H1 (cell line): ENCODE data around the gene PPP1R1B. TPM values are rescaled to one million over a fixed set of nuclear protein-coding genes. Genes with fewer than 3 reads are reported as not detected.

Experiments used
- CTBP2 ChIP-seq: IDR thresholded peaks from 2 replicates; pipeline ENCODE4 v1.7.0; 2011; ENCODE audit warnings: borderline replicate concordance, mild to moderate bottlenecking, moderate library complexity, mixed read lengths, low read length; ENCODE audit not compliant: insufficient read depth, insufficient read length
- EP300 ChIP-seq, 2 experiments: IDR thresholded peaks; 1 replicate in 1 of 2; 2 replicates in 1 of 2; pipeline ENCODE4 v1.6.1; 2011 to 2012; ENCODE audit warnings: low read depth in 2 of 2, low read length in 2 of 2, mild to moderate bottlenecking in 2 of 2, borderline replicate concordance in 1 of 2, inconsistent platforms in 1 of 2, moderate library complexity in 1 of 2
- GABPA ChIP-seq: IDR thresholded peaks from 2 replicates; pipeline ENCODE4 v1.6.1; 2011; ENCODE audit warnings: mild to moderate bottlenecking, low read length, moderate library complexity, borderline replicate concordance; ENCODE audit not compliant: insufficient read depth
- SAP30 ChIP-seq: fragments of 300-600 bp; sonication (generic); IDR thresholded peaks from 2 replicates; pipeline ENCODE4 v1.7.1; 2012; ENCODE audit warnings: low read length, moderate library complexity, mild to moderate bottlenecking, inconsistent platforms; ENCODE audit not compliant: insufficient read depth, insufficient replicate concordance
- SIN3A ChIP-seq, 2 experiments: IDR thresholded peaks in 1 of 2; conservative IDR thresholded peaks in 1 of 2; 2 replicates each; pipeline ENCODE4 v1.6.1; 2011 to 2012; ENCODE audit warnings: low read length in 2 of 2, improper control_type of control experiment in 1 of 2, low read depth in 1 of 2, mild to moderate bottlenecking in 1 of 2
- TEAD4 ChIP-seq: IDR thresholded peaks from 2 replicates; pipeline ENCODE4 v1.6.1; 2012; ENCODE audit warnings: low read depth, low read length, inconsistent platforms, mixed read lengths
- polyA plus RNA-seq, 7 experiments: library from polyadenylated mRNA; depleted of rRNA in 3 of 7; stranded (reverse) in 5 of 7; unstranded in 2 of 7; fragments of >200 nt in 5 of 7; fragments of 200-250 nt in 2 of 7; gene quantifications; 1 replicate in 5 of 7; 2 replicates in 1 of 7; 4 replicates in 1 of 7; pipeline versions ENCODE4 v1.2.1 to v1.2.3, GENCODE V29; 2011 to 2013; ENCODE audit warnings: missing spikeins in 2 of 7, mixed read lengths in 2 of 7
- total RNA-seq: library from RNA; stranded (reverse); fragmentation: NEBNext Ultra II Directional; extraction: Animal tissue kit (Norgen Biotek cat#: 25700); gene quantifications from 2 replicates; pipeline ENCODE4 v1.2.1, GENCODE V29; 2021

The PPP1R1B gene
- total and polyA plus RNA-seq, 2 of the 8 experiments (the other 6 are each of a cell fraction or from before 2014, with no cell fraction given) = 10.7 to 22.3 TPM

DNA sequence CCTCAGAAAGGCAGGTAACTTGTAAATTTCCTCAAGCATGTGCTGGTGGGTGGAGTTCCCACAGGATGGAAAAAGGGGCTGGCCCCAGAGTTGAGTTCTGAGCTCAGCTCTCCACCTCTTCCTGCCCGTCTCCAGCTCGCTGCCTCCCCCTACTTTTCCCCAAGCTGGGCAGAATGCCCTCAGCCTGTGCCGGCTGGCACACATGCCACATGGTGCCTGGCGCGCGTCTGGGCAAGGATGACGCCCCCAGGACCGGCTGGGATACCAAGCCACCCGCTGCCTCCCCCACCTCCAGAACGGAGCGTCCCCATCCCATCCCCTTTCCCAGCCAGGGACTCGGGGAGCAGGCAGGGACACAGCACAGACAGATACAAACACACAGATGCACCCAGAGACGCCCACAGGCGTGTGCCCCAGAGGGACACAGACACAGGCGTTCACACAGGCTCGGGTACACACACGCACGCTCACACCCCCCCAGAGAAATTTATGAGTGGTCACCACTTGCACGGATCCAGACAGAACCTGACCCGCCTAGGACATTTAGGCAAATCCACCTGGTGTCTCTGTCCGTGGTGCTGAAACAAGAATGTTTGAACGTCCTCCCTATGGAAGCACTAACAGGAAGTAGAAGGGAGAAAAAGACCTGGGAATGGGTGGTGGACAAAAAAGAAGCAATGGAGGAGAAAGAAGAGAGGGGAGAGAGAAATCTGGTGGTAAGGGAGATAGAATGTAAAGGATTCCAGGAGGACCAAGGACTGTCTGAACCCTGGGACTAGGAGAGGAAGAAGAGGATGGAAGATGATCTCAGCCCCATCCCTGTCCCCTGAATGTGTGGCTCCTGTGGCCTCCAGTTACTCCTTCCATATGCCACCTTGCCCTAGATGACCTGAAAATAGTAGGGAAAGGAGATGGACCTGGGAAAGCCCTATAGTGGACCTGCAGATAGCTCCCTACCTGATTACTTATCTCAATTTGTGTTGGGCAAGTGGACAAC, 34.5 kb upstream of the PPP1R1B start (continued):
- TF ChIP-seq SAP30 = peak; percentile 85
- TF ChIP-seq CTBP2 = no peak
- TF ChIP-seq EP300 (IDR thresholded peaks at IDR 0.05; ENCODE audit: borderline replicate concordance in 1 of 2, low read depth in 2 of 2, low read length in 2 of 2) = no peak
- peak; percentile 96 to 97 for TF ChIP-seq SIN3A (conservative IDR thresholded peaks at IDR 0.05 in 1 of 2, IDR thresholded peaks at IDR 0.05 in 1 of 2; ENCODE audit: low read depth in 1 of 2, low read length in 2 of 2)
- TF ChIP-seq GABPA = no peak
- TF ChIP-seq TEAD4 = 0 out of 2 replicates have a peak, but pooled peaks have one; percentile 37
